Activated T-cell treated with anti-CD3 and anti-CD28 coated beads for 4 hours (primary cell): ENCODE results near the gene PKN2.
A peak's percentile ranks its signal among the peaks of the same experiment; 100 is the strongest.
"Not testable (repeated sequence)": the region's sequence is repeated elsewhere in the genome, so short reads cannot be mapped to it uniquely, and the experiment has no call there.

Experiments used
- DNase-seq: peaks from one replicate; pipeline ENCODE4 v3.0.0-alpha.2; 2020

The PKN2 gene

DNA sequence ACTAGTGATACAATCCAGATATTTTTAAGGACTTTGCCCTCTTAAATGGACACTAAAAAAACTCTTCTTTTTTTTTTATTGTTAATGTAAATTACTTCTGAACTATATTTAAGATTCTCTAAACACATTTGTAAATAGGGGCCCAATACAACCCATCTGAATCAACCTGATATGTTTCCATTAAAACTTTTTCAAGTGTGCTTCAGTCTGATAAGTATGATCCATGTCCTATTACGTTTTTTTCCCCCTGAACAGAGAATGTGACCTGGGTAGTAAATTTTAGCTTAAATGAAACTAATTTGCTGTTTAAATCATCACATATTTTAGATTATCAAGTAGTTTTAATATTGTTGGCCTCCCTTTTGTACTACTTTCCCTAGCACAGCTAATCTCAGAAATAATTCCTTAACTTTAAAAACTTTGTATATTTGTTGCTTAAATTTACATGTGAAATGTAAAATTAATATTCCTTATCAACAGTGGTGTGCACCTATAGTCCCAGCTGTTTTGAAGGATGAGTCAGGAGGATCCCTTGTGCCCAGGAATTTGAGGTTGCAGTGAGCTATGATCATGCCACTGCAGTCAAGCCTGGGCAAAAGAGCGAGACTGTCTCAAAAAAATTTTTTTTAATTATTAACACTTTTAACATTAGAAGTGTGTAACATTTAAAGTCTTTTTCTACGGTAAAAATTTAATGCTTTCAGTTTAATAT is 3.0 kb upstream of the PKN2 start:
- DNase-seq: no peak

DNA sequence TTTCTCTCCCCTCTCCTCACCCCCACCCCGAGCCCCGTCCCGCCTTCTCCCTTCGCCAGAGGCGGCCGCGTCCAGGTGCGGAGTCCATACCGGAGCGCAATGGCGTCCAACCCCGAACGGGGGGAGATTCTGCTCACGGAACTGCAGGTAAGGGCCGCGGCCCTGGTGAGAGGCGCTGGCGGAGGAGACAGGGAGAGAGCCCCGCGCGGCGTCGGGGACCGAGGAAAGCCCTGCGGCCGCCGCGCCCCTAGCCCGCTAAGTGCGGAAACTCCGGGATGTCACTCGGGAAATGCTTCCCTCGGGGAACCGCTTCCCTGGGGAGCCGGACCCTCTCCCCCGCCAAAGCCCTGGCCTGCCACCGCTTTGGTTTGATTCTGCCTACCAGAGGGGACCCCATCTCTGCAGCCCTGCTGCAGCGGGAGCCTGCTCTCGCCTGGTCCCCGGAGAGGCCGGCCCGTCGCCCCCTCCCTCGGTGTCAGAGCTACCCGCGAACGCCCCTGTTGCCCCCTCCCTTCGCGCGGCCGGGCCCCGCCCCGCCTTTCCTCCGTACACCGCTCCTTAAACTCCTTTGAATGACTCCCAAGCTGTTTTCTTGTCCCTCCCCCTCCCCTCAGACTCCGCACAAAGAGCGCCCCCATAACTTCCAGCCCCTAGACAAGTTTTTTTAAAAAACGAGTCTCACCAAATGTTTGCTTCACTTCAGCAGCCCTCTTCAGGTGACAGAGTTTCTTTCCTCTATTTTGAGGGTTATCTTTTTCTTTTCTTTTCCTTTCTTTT is 597 bp downstream of the PKN2 start:
- DNase-seq: peak; percentile 39

DNA sequence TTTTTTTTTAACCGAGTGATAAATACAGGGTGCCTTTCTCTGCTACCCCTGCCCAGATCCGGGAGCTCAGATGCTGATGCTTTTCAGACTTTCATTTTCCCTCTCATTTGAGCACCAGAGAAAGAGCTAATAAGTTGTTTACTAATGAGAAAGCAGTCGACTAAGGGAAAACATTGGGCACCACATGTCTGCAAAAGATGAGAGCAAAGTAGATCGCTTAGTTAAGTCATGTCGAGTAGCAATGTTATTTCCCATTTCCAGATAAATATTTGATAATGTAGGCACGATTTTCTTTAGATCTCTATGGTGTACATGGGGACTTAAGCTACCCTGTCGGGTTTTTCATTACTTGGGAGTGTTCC is 1.2 kb downstream of the PKN2 start:
- no peak for DNase-seq

DNA sequence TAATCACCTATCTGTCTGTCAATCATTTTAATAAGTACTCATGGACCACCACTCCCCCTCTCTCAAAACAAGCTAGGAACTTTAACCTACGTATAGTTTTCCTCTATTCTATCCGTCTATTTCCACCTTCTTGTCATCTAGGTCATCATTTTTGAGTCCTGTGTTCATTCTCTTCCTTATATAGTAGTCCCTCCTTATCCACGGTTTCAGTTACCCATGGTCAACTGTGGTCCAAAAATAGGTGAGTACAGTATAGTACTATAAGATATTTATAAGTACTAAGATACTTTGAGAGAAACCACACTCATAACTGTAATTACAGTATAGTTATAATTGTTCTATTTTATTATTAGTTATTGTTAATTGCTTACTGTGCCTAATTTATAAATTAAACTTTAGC is 7.5 kb downstream of the PKN2 start:
- no peak for DNase-seq

DNA sequence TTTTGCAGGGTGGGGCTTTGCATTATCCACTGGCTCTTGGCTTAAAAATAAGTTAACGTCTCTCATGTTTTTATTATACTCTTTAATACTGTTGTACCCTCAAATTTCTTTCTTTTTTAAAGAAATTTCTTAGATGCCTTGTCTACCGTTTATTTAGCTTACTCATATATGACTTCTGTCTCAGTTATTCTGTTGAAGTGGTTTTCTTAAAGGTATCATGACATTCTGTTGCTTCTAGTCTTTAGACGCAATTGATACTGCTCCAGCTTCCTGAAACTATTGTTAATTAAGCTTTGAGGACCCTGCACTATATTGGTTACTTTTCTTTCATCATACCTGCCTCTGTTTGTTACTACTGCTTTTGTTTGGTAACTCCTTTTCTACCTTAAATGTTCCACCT is 11.7 kb downstream of the PKN2 start:
- DNase-seq: no peak

DNA sequence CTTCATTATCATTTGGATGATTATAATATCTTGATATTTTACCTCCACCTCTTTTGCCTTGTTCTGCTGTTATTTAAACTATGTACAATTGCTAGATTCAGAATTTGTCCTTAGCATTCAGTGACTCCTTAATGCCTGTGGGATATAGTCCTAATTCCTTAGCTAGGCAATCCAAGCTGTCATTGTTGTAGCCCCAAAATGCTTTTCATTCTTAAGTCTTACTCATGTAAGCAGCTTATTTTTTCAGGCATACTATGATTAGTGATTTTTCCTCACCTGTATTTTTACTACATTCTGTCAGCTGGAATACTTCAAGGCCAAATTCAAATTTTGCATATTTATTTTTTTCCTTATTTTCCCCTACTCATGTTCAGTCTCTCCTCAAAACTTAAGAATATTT is 13.4 kb downstream of the PKN2 start:
- no peak for DNase-seq

DNA sequence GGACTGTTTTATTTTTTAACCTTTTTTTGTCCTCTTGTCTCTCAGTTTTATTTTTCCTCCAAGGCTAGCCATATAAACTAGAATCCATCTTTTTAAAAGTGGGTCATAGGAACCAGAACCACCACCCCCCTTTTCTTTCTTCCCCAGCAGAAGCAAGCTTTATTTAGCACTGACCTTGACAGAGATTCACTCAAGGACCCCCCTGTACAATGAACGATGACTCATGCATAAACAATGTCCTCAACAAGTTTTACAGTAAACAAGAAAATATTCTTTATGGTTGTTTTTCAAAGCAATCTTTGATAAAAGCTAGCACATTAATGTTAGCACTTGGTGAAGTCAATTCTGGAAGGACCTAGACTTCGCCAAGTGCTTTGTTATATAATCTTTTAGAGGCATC is 14.1 kb downstream of the PKN2 start:
- DNase-seq: no peak

DNA sequence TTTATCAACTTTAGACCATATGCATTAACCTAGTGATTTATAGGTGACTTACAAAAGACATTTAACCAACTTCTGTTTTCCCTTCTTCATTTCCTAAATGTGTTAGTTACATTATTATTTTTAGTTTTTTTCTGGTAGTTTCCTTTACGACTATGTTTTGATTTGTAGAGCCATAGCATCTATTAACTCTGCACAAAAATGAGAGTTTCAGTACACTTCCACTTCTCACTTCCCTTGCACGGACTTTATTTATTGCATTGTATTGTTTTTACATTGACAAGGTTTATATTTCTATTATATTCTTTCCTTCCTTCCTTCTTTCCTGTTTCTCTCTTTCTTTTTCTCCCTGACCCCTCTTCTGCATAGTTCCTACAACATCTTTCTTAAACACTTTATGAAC is 14.7 kb downstream of the PKN2 start:
- DNase-seq: no peak

DNA sequence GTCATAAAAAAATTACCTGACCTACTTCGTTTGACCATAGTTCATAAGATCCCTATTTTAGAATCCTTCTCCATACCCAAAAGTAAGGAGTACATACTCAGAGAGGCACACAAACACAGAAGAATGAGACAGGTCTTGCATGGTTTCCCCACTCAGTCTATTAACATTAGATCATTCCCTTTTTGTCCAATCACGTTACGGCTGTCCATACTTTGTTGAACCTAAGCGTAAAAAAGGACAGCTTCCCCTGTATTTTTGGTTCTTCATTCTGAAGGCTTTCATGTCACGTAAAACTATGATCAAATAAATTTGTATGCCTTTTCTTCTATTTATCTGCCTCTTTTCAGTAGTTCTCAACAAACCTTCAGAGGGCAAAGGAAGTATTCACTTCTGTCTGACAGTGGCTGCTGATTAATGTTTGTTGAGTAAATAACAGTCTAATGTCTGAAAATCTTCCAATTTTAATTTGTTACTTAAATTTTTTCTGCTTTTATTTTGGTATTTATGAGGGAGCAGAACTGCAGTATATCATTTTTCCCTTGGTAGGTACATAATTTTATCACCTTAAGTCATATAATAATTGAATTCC is 16.4 kb downstream of the PKN2 start:
- DNase-seq: no peak

DNA sequence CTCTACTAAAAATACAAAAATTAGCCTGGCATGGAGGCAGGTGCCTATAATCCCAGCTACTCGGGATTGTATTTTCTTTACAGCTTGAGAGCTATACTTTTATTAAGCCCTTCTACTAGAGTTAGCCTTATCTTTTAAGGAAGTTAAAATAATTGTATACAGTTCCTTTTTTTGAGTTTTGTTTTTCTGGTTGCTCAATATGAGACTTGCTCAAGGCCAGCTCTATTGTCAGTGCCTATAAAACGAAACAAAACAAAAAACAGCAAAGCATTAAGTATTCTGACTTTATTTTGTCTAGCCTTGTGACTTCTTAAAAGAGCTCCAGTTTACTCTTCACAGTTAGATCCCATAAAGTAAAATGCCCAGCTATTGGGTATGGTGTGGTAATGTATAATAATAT is 17.2 kb downstream of the PKN2 start:
- no peak for DNase-seq

DNA sequence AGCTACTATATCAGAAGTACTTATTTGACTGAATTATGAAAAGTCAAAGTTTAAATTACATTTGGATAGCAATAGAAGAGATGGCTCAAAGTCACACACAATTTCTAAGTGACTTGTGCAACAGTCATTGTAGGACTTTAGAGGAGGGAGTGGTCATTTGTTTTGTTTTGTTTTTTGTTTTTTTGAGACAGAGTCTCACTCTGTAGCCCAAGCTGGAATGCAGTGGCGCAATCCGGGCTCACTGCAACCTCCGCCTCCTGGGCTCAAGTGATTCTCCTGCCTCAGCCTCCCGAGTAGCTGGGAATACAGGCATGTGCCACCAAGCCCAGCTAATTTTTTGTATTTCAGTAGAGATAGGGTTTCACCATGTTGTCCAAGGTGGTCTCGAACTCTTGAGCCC is 17.7 kb downstream of the PKN2 start:
- not testable (repeated sequence) for DNase-seq

DNA sequence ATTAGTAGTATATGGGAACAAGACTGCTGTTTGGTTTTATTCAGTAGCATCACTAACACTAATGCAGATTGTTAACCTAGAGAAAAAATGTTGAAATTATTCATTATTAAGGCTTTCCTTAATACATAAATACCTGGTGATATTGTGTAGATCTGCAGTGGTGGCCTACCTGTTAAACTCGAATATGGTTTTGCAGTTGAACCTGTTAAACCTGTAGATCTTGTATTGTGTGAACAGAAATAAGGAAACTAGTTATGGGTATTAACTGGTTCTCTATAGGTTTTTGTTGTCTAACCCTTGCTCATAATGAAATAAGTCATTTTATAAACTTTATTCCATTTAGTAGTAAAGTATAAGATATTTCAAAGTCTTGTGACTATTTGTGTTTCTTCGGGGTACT is 23.9 kb downstream of the PKN2 start:
- no peak for DNase-seq

DNA sequence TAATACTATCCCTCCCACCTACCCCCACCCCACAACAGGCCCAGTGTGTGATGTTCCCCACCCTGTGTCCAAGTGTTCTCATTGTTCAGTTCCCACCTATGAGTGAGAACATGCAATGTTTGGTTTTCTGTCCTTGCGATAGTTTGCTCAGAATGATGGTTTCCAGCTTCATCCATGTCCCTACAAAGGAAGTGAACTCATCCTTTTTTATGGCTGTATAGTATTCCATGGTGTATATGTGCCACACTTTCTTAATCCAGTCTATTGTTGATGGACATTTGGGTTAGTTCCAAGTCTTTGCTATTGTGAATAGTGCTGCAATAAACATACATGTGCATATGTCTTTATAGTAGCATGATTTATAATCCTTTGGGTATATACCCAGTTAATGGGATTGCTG is 28.8 kb downstream of the PKN2 start:
- not testable (repeated sequence) for DNase-seq

DNA sequence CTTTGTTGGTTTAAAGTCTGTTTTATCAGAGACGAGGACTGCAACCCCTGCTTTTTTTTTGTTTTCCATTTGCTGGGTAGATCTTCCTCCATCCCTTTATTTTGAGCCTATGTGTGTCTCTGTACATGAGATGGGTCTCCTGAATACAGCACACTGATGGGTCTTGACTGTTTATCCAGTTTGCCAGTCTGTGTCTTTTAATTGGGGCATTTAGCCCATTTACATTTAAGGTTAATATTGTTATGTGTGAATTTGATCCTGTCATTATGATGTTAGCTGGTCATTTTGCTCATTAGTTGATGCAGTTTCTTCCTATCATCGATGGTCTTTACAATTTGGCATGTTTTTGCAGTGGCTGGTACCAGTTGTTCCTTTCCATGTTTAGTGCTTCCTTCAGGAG is 32.5 kb downstream of the PKN2 start:
- DNase-seq: not testable (repeated sequence)

DNA sequence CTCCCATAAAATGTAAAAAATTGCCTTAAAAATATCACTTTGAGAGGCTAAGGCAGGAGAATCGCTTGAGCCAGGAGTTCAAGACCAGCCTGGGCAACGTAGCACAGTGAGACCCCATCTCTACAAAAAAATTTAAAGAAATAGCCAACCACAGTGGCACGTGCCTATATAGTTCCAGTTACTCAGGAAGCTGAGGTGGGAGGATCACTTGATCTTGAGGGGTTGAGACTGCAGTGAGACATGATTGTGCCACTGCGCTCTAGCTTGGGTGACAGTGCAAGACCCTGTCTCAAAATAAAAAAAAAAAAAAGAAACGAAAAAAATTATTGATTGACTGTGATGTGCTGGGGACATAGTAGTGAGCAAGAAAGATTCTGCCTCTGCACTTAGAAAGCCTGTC is 38.4 kb downstream of the PKN2 start:
- DNase-seq: no peak

DNA sequence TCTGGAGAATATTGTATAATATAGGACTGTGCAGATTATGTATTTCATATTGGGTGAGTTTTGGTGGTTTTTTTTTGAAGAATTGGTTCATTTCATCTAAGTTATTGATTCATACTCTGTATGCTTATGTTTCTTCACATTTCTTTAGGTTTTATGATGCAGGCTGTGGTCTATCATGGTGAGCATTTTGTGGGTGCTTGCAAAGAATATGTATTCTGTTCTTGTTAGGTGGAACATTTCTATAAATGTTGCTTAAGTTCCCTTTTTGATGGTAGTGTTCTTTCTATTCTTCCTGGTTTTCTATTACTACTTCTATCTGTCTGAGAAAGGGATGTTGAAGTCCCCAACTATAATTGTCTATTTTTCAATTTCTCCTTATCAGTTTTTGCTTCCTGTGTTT is 42.6 kb downstream of the PKN2 start:
- DNase-seq: no peak

DNA sequence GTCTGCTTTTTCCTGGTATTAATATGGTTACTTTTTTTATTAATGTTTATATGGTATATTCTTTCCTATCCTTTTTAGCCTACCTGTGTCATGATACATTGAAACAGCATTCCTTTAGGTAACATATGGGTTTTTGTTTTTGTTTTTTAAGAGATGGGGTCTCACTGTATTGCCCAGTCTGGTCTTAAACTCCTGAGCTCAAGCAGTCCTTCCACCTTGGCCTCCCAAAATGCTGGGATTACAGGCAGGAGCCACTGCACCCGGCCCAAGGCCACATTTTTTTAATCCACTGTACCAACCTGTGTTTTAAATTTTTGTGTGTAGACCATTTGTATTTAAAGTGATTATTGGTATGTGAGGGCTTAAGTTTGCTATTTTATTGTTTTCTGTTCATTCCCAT is 43.1 kb downstream of the PKN2 start:
- DNase-seq: no peak

DNA sequence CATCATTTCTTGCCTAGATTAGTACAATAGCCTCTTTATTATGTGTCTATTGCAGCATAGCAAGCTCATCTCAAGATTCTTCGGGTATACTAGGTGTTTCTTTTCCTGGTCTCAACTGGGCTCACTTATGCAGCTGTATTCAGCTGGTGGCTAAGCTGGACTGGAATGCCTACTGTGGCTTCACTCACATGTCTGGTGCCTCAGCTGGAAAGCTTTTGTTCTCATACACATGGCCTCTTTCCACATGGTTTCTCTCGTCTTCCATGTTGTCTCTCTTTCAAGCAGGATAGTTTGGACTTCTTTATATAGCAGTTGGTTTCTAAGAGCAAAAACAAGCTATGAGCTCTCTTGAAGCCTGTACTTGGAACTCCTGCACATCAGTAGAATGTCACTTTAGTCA is 45.2 kb downstream of the PKN2 start:
- no peak for DNase-seq

DNA sequence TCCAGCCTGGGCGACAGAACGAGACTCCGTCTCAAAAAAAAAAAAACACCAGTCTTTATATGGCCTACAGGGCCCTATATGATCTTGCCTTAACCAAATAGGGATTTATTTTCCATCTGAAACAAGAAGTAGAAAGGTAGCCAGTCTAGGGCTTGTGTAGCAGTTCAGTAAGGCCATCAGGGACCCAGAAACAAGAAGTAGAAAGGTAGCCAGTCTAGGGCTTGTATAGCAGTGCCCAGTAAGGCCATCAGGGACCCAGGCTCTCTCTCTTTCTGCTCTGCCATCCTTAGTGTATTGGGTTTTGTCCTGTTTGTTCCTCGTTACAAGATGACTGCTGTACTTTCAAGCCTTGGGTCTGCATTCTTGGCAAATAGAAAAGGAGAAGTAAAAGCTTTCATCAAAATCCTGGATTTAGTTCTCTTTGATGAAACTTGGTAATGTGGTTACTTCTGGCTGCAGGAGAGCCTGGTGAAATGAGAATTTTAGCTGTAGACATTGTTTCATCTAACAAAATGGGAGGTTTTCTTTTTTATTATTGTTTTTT is 46.1 kb downstream of the PKN2 start:
- no peak for DNase-seq

DNA sequence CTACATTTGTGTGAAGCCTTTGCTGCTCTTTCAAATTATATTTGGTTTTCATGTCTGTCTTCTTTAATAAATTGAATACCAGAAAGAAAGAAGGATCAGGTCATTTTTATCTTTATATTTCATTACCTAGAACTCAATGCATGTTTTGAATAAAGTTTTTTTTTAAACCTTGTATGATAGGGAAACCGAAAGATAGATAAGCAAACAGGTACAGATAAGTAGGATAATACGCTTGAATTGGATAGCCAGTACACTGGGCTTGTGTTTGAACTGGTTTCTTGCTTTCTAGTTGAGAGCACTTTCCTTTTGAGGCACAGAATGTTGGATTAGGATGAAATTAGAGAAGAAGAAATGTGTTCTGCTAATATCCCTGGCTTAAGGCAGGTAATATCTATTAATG is 46.9 kb downstream of the PKN2 start:
- no peak for DNase-seq

DNA sequence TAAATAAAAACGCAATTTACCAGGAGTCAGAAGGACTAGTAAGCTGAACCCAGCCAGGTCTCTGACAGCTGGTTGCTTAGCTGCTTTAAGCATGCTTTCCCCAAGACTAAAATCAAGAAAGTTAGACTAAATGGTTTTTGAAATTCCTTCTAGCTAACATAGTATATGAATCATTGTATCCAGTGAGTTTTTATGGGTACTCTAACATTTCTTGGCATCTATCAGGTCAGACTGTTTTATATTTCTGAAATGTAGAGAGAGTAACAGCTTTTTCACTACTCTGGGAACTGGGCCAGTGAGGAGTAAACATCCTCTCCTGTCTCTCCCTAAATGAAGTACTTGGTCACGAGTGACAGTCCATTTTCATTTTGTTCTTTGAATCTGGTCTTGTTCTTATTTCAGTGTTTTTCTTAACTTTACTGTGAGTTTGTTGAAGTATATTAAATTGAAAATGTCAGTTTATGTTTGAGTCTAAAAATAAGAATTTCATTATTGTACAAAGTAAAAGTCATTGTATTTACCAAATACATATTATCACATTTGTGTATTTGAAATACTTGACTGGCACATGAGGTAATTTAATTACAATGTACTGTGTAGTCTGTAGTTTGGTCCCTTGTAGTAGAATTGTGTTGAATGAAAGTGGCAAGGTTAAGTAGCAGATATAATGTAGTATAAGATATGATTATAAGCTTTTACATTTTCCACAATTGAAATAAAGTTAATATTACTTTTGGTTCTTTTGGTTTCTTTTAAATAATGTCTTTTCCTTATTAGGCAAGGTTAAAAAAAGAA is 47.6 kb downstream of the PKN2 start:
- no peak for DNase-seq

DNA sequence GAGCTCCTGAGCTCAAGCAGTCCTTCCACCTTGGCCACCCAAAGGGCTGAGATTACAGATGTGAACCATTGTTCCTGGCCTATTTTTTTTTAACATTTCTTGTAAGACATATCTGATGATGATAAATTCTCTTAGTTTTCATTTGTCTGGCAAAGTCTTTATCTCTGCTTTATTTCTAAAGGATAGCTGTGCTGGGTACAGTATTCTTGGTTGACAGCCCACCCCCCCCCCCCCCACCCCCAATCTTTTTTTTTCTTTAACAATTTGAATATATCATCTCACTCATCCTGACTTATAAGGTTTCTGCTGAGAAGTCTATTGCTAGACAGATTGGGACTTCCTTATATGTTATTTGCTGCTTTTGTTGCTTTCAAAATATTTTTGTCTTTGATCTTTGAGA is 51.3 kb downstream of the PKN2 start:
- DNase-seq: no peak

DNA sequence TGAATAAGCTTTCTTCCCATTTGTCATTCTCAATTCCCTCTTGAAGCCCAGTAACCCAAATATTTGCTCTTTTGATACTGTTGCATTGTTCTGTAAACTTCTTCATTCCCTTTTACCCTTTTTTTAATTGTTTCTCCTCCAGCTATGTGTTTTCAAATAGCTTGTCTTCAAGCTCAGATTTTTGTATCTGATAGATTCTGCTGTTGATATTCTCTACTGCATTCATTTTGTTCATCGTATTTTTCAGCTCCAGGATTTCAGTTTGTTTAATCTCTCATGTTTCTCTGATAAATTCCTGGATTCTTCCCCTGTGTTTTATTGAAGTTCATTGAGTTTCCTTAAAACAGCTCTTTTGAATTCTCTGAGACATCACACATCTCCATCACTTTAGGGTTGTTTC is 51.8 kb downstream of the PKN2 start:
- no peak for DNase-seq
